ENCODE results near the gene EIF5B. TPM values are rescaled to one million over a fixed set of nuclear protein-coding genes. Genes with fewer than 3 reads are reported as not detected.
"Not testable (repeated sequence)": the region's sequence is repeated elsewhere in the genome, so short reads cannot be mapped to it uniquely, and the experiment has no call there.

Gene EIF5B
- total RNA-seq, 2 donors from 2014 or later = 27.1 to 40.5 TPM

- no peak for TF ChIP-seq CTCF (IDR thresholded peaks at IDR 0.05)
- H3K4me3 ChIP-seq = no peak overlapping the region
- no peak overlapping the region for H3K9ac ChIP-seq (ENCODE audit: low read depth in 2 of 2, low read length in 2 of 2)
- no peak overlapping the region for H3K27ac ChIP-seq
- no peaks in the 10 kb centered on the region for H3K36me3 ChIP-seq
- H3K27me3 ChIP-seq = no peaks in the 10 kb centered on the region
- no peak for DNase-seq
- H3K4me1 ChIP-seq = no peaks in the 10 kb centered on the region
- intact Hi-C loops (cut with DNase I) = no loop called here
- H3K9me3 ChIP-seq = no peaks in the 10 kb centered on the region
Observed at GRCh38 chr2:99342536-99342935, 5.3 kb downstream of the EIF5B start.

GRCh38 chr2:99345446-99345845 is 8.3 kb downstream of the EIF5B start:
- H3K36me3 ChIP-seq; intact Hi-C loops (cut with DNase I); H3K4me1 ChIP-seq; H3K27ac ChIP-seq; H3K27me3 ChIP-seq; H3K4me3 ChIP-seq; DNase-seq; H3K9ac ChIP-seq (ENCODE audit: low read depth in 2 of 2, low read length in 2 of 2); H3K9me3 ChIP-seq: not testable (repeated sequence)

- no peaks in the 10 kb centered on the region for H3K9me3 ChIP-seq
- H3K27me3 ChIP-seq = no peaks in the 10 kb centered on the region
- H3K4me1 ChIP-seq = no peaks in the 10 kb centered on the region
- no peak overlapping the region for H3K9ac ChIP-seq (ENCODE audit: low read depth in 2 of 2, low read length in 2 of 2)
- intact Hi-C loops (cut with DNase I) = no loop called here
- no peak for TF ChIP-seq CTCF (IDR thresholded peaks at IDR 0.05)
- H3K36me3 ChIP-seq = no peaks in the 10 kb centered on the region
- no peak overlapping the region for H3K4me3 ChIP-seq
- H3K27ac ChIP-seq = no peak overlapping the region
- DNase-seq = no peak
Observed at GRCh38 chr2:99346218-99346617, 9.0 kb downstream of the EIF5B start.

- no peaks in the 10 kb centered on the region for H3K4me1 ChIP-seq
- DNase-seq = no peak
- intact Hi-C loops (cut with DNase I) = no loop called here
- H3K27ac ChIP-seq = no peak overlapping the region
- no peaks in the 10 kb centered on the region for H3K9me3 ChIP-seq
- H3K9ac ChIP-seq (ENCODE audit: low read depth in 2 of 2, low read length in 2 of 2) = no peak overlapping the region
- H3K4me3 ChIP-seq = no peak overlapping the region
- H3K27me3 ChIP-seq = no peaks in the 10 kb centered on the region
- TF ChIP-seq CTCF (IDR thresholded peaks at IDR 0.05) = no peak
- H3K36me3 ChIP-seq = no peaks in the 10 kb centered on the region
Observed at GRCh38 chr2:99348173-99348572, 11.0 kb downstream of the EIF5B start.

- no peak for DNase-seq
- intact Hi-C loops (cut with DNase I) = no loop called here
- Histone ChIP-seq H3K27ac (no peak overlapping the region), H3K9ac (ENCODE audit: low read depth in 2 of 2, low read length in 2 of 2) (no peak overlapping the region), H3K4me3 (no peak overlapping the region), H3K9me3 (no peaks in the 10 kb centered on the region), H3K4me1 (no peaks in the 10 kb centered on the region), H3K36me3 (no peaks in the 10 kb centered on the region), H3K27me3 (no peaks in the 10 kb centered on the region)
- TF ChIP-seq CTCF (IDR thresholded peaks at IDR 0.05) = no peak
Observed at GRCh38 chr2:99350194-99350593, 13.0 kb downstream of the EIF5B start.

- intact Hi-C loops (cut with DNase I) = no loop called here
- H3K4me1 ChIP-seq = no peaks in the 10 kb centered on the region
- no peaks in the 10 kb centered on the region for H3K9me3 ChIP-seq
- H3K36me3 ChIP-seq = no peaks in the 10 kb centered on the region
- DNase-seq = no peak
- H3K27me3 ChIP-seq = no peaks in the 10 kb centered on the region
- no peak for TF ChIP-seq CTCF (IDR thresholded peaks at IDR 0.05)
- H3K4me3 ChIP-seq = no peak overlapping the region
- H3K27ac ChIP-seq = no peak overlapping the region
- no peak overlapping the region for H3K9ac ChIP-seq (ENCODE audit: low read depth in 2 of 2, low read length in 2 of 2)
Observed at GRCh38 chr2:99354070-99354469, 16.9 kb downstream of the EIF5B start.

- H3K27ac ChIP-seq; H3K9me3 ChIP-seq; H3K36me3 ChIP-seq; DNase-seq; H3K27me3 ChIP-seq; intact Hi-C loops (cut with DNase I); H3K4me1 ChIP-seq; H3K9ac ChIP-seq (ENCODE audit: low read depth in 2 of 2, low read length in 2 of 2); H3K4me3 ChIP-seq: not testable (repeated sequence)
Observed at GRCh38 chr2:99354825-99355224, 17.6 kb downstream of the EIF5B start.

Data from colonic mucosa (tissue), 4 donors.